Smooth muscle cell (in vitro differentiated cells): Measurements from ENCODE around the gene STRA6. TPM values are rescaled to one million over a fixed set of nuclear protein-coding genes. Genes with fewer than 3 reads are reported as not detected.
"Not testable (repeated sequence)": the region's sequence is repeated elsewhere in the genome, so short reads cannot be mapped to it uniquely, and the experiment has no call there.

Experiments
- DNase-seq: peaks from one replicate; lab custom pipeline; 2025; ENCODE audit not compliant: unreplicated experiment; lab: John Stamatoyannopoulos, UW
- H2AFZ ChIP-seq: fragments of 200-600 bp; sonication (generic); 2 replicates; pipeline ENCODE4 v1.6.0; 2016; ENCODE audit warnings: antibody characterized with exemption, low read depth, mild to moderate bottlenecking
- H3F3A ChIP-seq: fragments of 200-600 bp; sonication (generic); 2 replicates; pipeline ENCODE4 v1.6.0; 2017; ENCODE audit warnings: antibody characterized with exemption, low read depth
- H3K27ac ChIP-seq: fragments of 200-600 bp; sonication (generic); 2 replicates; pipeline ENCODE4 v1.5.1; 2016; ENCODE audit warnings: low read depth, mild to moderate bottlenecking
- H3K27me3 ChIP-seq: fragments of 200-600 bp; sonication (generic); 2 replicates; pipeline ENCODE4 v1.6.1; 2016; ENCODE audit warnings: low read depth, mild to moderate bottlenecking
- H3K36me3 ChIP-seq: fragments of 200-600 bp; sonication (generic); 2 replicates; pipeline ENCODE4 v1.5.1; 2016; ENCODE audit warnings: low read depth
- H3K4me1 ChIP-seq: fragments of 200-600 bp; sonication (generic); 2 replicates; pipeline ENCODE4 v1.5.1; 2016; ENCODE audit warnings: low read depth
- H3K4me2 ChIP-seq: fragments of 200-600 bp; sonication (generic); 2 replicates; pipeline ENCODE4 v1.6.0; 2016; ENCODE audit warnings: mild to moderate bottlenecking
- H3K4me3 ChIP-seq: fragments of 200-600 bp; sonication (generic); 2 replicates; pipeline ENCODE4 v1.5.1; 2016; ENCODE audit warnings: mild to moderate bottlenecking
- H3K79me2 ChIP-seq: fragments of 200-600 bp; sonication (generic); 2 replicates; pipeline ENCODE4 v1.6.0; 2016; ENCODE audit warnings: low read depth, mild to moderate bottlenecking
- H3K9ac ChIP-seq: fragments of 200-600 bp; sonication (generic); 2 replicates; pipeline ENCODE4 v1.6.0; 2016; ENCODE audit warnings: low read depth
- H3K9me3 ChIP-seq: fragments of 200-600 bp; sonication (generic); replicated peaks from 2 replicates; pipeline ENCODE4 v1.5.1; 2016; ENCODE audit warnings: low read depth
- H4K20me1 ChIP-seq: fragments of 200-600 bp; sonication (generic); 2 replicates; pipeline ENCODE4 v1.6.0; 2016; ENCODE audit warnings: low read depth
- WGBS: methylation state at CpG from one replicate; pipeline ENCODE4 v1.1.7; 2016; ENCODE audit warnings: low lambda C conversion rate; 5-methylcytosine and 5-hydroxymethylcytosine counted together
- polyA plus RNA-seq: library from polyadenylated mRNA; unstranded; fragments of >200 nt; fragmentation: Nextera tagmentation; extraction: Ambion mirVana; gene quantifications from 2 replicates; pipeline ENCODE4 v1.2.1, GENCODE V29; 2016
- total RNA-seq: library from RNA; depleted of rRNA; stranded (reverse); fragments of >200 nt; gene quantifications from 2 replicates; pipeline ENCODE4 v1.2.3, GENCODE V29; 2014
- TF ChIP-seq, protein P1 (sequence below): fragments of 200-600 bp; sonication (generic); IDR thresholded peaks from 2 replicates; pipeline ENCODE4 v1.5.1; 2017; ENCODE audit warnings: borderline replicate concordance, mild to moderate bottlenecking, antibody characterized with exemption; ENCODE audit not compliant: insufficient read depth, poor library complexity, severe bottlenecking

The STRA6 gene
- total and polyA plus RNA-seq, 2 experiments from 2014 or later: 124 to 253 TPM

DNA sequence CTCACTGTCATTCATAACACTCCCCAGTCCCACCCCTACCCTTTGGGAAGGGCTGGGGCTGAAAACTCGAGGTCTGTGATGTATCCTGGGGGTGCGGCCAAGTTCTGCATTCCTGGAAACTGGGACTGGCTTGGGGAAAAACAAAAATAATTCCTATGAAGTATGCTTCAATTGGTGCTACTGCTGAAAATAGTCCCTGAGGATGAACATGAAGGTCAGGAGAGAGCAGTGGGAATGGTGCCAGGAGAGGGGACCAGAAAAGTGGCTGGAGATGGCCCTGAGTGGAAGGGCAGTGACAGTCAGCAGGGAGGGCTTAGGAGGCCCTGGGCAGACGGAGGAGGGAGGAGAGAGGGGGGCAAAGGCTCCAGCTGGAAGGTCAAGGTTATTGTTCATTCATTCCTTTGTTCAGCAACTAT, 33.9 kb downstream of the STRA6 start:
- no peak for DNase-seq
- no peak overlapping the region for H3K4me3 ChIP-seq
- TF ChIP-seq, protein P1, sequence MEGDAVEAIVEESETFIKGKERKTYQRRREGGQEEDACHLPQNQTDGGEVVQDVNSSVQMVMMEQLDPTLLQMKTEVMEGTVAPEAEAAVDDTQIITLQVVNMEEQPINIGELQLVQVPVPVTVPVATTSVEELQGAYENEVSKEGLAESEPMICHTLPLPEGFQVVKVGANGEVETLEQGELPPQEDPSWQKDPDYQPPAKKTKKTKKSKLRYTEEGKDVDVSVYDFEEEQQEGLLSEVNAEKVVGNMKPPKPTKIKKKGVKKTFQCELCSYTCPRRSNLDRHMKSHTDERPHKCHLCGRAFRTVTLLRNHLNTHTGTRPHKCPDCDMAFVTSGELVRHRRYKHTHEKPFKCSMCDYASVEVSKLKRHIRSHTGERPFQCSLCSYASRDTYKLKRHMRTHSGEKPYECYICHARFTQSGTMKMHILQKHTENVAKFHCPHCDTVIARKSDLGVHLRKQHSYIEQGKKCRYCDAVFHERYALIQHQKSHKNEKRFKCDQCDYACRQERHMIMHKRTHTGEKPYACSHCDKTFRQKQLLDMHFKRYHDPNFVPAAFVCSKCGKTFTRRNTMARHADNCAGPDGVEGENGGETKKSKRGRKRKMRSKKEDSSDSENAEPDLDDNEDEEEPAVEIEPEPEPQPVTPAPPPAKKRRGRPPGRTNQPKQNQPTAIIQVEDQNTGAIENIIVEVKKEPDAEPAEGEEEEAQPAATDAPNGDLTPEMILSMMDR: no peak
- no peaks in the 10 kb centered on the region for H3K9me3 ChIP-seq
- no peak overlapping the region for H3K9ac ChIP-seq
- peaks cover 10% of the 10 kb centered on the region for H3F3A ChIP-seq
- peaks cover 12% of the 10 kb centered on the region for H3K4me1 ChIP-seq
- H3K4me2 ChIP-seq: no peak overlapping the region
- no peaks in the 10 kb centered on the region for H3K79me2 ChIP-seq
- H3K36me3 ChIP-seq: no peaks in the 10 kb centered on the region
- H4K20me1 ChIP-seq: no peaks in the 10 kb centered on the region
- WGBS: 77% methylated on average over 3 of the region's 3 CpGs
- no peaks in the 10 kb centered on the region for H3K27me3 ChIP-seq
- no peak overlapping the region for H2AFZ ChIP-seq
- no peak overlapping the region for H3K27ac ChIP-seq

DNA sequence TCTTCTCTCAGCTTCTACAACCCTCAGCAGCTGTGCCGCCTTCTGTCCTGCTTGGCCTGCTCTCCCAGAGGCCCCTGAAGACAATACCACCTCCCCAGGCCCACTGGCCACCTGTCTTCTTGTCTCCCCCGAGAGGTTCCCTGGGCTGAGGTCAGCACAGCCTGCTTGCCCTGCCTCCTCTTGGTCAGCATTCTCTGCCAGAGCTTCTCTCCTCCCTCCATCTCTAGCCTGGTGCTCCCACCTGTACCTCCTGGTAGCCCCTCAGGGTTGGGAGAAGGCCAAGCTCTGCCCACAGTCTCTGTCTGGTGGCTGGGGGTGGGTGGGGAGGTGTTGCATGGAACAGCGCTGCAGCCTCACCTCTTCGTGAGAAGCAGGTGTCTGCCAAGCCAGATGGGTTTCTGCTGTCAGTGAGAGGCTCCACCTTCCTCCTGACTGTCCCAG, 34.7 kb downstream of the STRA6 start:
- Histone ChIP-seq H3F3A (peaks cover 4% of the 10 kb centered on the region), H3K4me2 (no peak overlapping the region), H4K20me1 (no peaks in the 10 kb centered on the region), H3K4me3 (no peak overlapping the region), H3K36me3 (no peaks in the 10 kb centered on the region), H3K27ac (no peak overlapping the region), H2AFZ (no peak overlapping the region), H3K27me3 (no peaks in the 10 kb centered on the region), H3K9me3 (no peaks in the 10 kb centered on the region), H3K9ac (no peak overlapping the region), H3K79me2 (no peaks in the 10 kb centered on the region), H3K4me1 (peaks cover 4% of the 10 kb centered on the region)
- TF ChIP-seq, protein P1: no peak
- no peak for DNase-seq
- WGBS: 92% methylated on average over 4 of the region's 4 CpGs

GRCh38 chr15:74165461-74165860, 37.1 kb downstream of the STRA6 start:
- no peak overlapping the region for H3K9ac ChIP-seq
- no peak overlapping the region for H3K4me2 ChIP-seq
- no peaks in the 10 kb centered on the region for H3K36me3 ChIP-seq
- no peak for DNase-seq
- no peak overlapping the region for H2AFZ ChIP-seq
- H3K4me1 ChIP-seq: no peaks in the 10 kb centered on the region
- WGBS: 96% methylated on average over 1 of the region's 1 CpG
- TF ChIP-seq, protein P1: no peak
- no peaks in the 10 kb centered on the region for H3K79me2 ChIP-seq
- H3K9me3 ChIP-seq: no peaks in the 10 kb centered on the region
- H3F3A ChIP-seq: no peaks in the 10 kb centered on the region
- no peak overlapping the region for H3K4me3 ChIP-seq
- no peak overlapping the region for H3K27ac ChIP-seq
- H3K27me3 ChIP-seq: no peaks in the 10 kb centered on the region
- no peaks in the 10 kb centered on the region for H4K20me1 ChIP-seq

DNA sequence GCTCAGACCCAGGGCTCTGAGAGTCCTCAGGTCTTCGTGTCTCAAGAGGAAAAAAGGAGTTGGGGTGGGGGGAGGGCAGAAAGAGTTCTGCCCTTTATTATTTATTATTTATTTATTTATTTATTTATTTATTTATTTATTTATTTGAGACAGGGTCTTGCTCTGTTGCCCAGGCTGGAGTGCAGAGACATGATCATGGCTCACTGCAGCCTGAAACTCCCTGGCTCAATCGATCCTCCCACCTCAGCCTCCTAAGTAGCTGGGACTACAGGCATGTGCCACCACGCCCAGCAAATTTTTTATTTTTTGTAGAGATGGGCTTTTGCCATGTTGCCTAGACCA, 40.4 kb downstream of the STRA6 start:
- not testable (repeated sequence) for H3K27me3 ChIP-seq, H3K4me1 ChIP-seq, H2AFZ ChIP-seq, H3K9ac ChIP-seq, H3K4me3 ChIP-seq, DNase-seq, H3K9me3 ChIP-seq, H3K79me2 ChIP-seq, H4K20me1 ChIP-seq, H3K4me2 ChIP-seq, H3K36me3 ChIP-seq, H3F3A ChIP-seq, H3K27ac ChIP-seq
- 95% methylated on average over 3 of the region's 3 CpGs for WGBS

DNA sequence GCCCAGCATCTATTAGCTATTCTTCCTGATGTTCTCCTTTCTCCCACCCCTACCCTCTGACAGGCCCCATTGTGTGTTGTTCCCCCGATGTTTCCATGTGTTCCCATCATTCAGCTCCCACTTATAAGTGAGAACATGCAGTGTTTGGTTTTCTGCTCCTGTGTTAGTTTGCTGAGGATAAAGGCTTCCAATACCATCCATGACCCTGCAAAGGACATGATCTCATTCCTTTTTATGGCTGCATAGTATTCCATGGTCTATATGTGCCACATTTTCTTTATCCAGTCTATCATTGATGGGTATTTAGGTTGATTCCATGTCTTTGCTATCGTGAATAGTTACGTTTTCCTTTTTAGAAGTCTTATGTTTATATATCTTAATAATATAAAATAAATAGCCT, 42.2 kb downstream of the STRA6 start:
- H3K79me2 ChIP-seq, H3K27ac ChIP-seq, H3K9ac ChIP-seq, H3K27me3 ChIP-seq, H3K4me3 ChIP-seq, H3K9me3 ChIP-seq, H2AFZ ChIP-seq, DNase-seq, H3K4me1 ChIP-seq, H3K36me3 ChIP-seq, H3F3A ChIP-seq, H4K20me1 ChIP-seq, H3K4me2 ChIP-seq: not testable (repeated sequence)
- 93% methylated on average over 3 of the region's 3 CpGs for WGBS
